ENCODE data around the gene COL15A1.

Gene COL15A1

GRCh38 chr9:99030610-99031109 lies 87.0 kb downstream of the COL15A1 start:
- no peak overlapping the region for H3K4me3 Mint-ChIP-seq
- no peak overlapping the region for H3K27ac Mint-ChIP-seq
- no peaks in the 10 kb centered on the region for H3K9me3 Mint-ChIP-seq

GRCh38 chr9:99031319-99031718 lies 87.6 kb downstream of the COL15A1 start:
- H3K4me1 Mint-ChIP-seq = peaks cover 33% of the 10 kb centered on the region
- no peak overlapping the region for H3K27ac Mint-ChIP-seq
- peaks cover 9% of the 10 kb centered on the region for H3K27me3 Mint-ChIP-seq
- H3K9me3 Mint-ChIP-seq = no peaks in the 10 kb centered on the region
- no peak for ATAC-seq
- no peak for DNase-seq
- H3K4me3 Mint-ChIP-seq = no peak overlapping the region

More at GRCh38 chr9:99030610-99031109, 87.0 kb downstream of the COL15A1 start:
- ATAC-seq (no peak), DNase-seq (no peak)
- H3K4me1 Mint-ChIP-seq = peaks cover 32% of the 10 kb centered on the region
- H3K27me3 Mint-ChIP-seq = peaks cover 6% of the 10 kb centered on the region

GRCh38 chr9:99031994-99032393 lies 88.3 kb downstream of the COL15A1 start:
- no peak overlapping the region for H3K27ac Mint-ChIP-seq

GRCh38 chr9:99034149-99034548 lies 90.4 kb downstream of the COL15A1 start:
- Mint-ChIP-seq H3K9me3 (no peaks in the 10 kb centered on the region), H3K27me3 (peaks cover 9% of the 10 kb centered on the region), H3K4me3 (no peak overlapping the region), H3K27ac (no peak overlapping the region), H3K4me1 (peaks cover 22% of the 10 kb centered on the region)
- DNase-seq = no peak
- ATAC-seq = no peak

More at GRCh38 chr9:99031994-99032393, 88.3 kb downstream of the COL15A1 start:
- H3K4me3 Mint-ChIP-seq = no peak overlapping the region
- H3K27me3 Mint-ChIP-seq = peaks cover 9% of the 10 kb centered on the region
- H3K9me3 Mint-ChIP-seq = no peaks in the 10 kb centered on the region
- DNase-seq (no peak), ATAC-seq (no peak)
- peaks cover 26% of the 10 kb centered on the region for H3K4me1 Mint-ChIP-seq

GRCh38 chr9:99035313-99035712 lies 91.6 kb downstream of the COL15A1 start:
- Mint-ChIP-seq H3K9me3 (no peaks in the 10 kb centered on the region), H3K27me3 (peaks cover 9% of the 10 kb centered on the region), H3K27ac (no peak overlapping the region), H3K4me1 (peaks cover 33% of the 10 kb centered on the region), H3K4me3 (no peak overlapping the region)
- ATAC-seq (no peak), DNase-seq (no peak)

- no peak overlapping the region for H3K27ac Mint-ChIP-seq
- H3K4me3 Mint-ChIP-seq = no peak overlapping the region
- H3K27me3 Mint-ChIP-seq = peaks cover 9% of the 10 kb centered on the region
- H3K9me3 Mint-ChIP-seq = no peaks in the 10 kb centered on the region
- peaks cover 47% of the 10 kb centered on the region for H3K4me1 Mint-ChIP-seq
- DNase-seq (no peak), ATAC-seq (no peak)
Observed at GRCh38 chr9:99037769-99038483, 94.2 kb downstream of the COL15A1 start.

GRCh38 chr9:99038484-99038820 lies 94.7 kb downstream of the COL15A1 start:
- ATAC-seq = no peak
- Mint-ChIP-seq H3K27ac (no peak overlapping the region), H3K9me3 (no peaks in the 10 kb centered on the region), H3K4me3 (no peak overlapping the region), H3K27me3 (peaks cover 9% of the 10 kb centered on the region), H3K4me1 (peaks cover 47% of the 10 kb centered on the region)
- DNase-seq = no peak

- Mint-ChIP-seq H3K27ac (peak overlapping the region in 1 of 2 donors; percentile 6), H3K4me3 (no peak overlapping the region), H3K27me3 (peaks cover 9% of the 10 kb centered on the region), H3K4me1 (peaks cover 39% of the 10 kb centered on the region), H3K9me3 (peaks cover 5 to 9% of the 10 kb centered on the region in 2 donors)
- ATAC-seq (no peak), DNase-seq (no peak)
Observed at GRCh38 chr9:99039505-99040182, 95.9 kb downstream of the COL15A1 start.

- peaks cover 5% of the 10 kb centered on the region for H3K27me3 Mint-ChIP-seq
- H3K4me1 Mint-ChIP-seq = peaks cover 38% of the 10 kb centered on the region
- H3K9me3 Mint-ChIP-seq = peaks cover 5 to 17% of the 10 kb centered on the region in 2 donors
- DNase-seq (no peak), ATAC-seq (no peak)
- no peak overlapping the region for H3K4me3 Mint-ChIP-seq
- peak overlapping the region in 1 of 2 donors; percentile 20 for H3K27ac Mint-ChIP-seq
Observed at GRCh38 chr9:99040251-99040900, 96.7 kb downstream of the COL15A1 start.

- Mint-ChIP-seq H3K9me3 (peaks cover 5 to 19% of the 10 kb centered on the region in 2 donors), H3K27me3 (no peaks in the 10 kb centered on the region), H3K4me1 (peaks cover 36% of the 10 kb centered on the region), H3K27ac (no peak overlapping the region), H3K4me3 (no peak overlapping the region)
- ATAC-seq (no peak), DNase-seq (no peak)
Observed at GRCh38 chr9:99040911-99041582, 97.3 kb downstream of the COL15A1 start.

- DNase-seq = no peak
- Mint-ChIP-seq H3K27ac (no peak overlapping the region), H3K4me1 (peaks cover 40% of the 10 kb centered on the region), H3K27me3 (no peaks in the 10 kb centered on the region), H3K9me3 (peaks cover 5 to 19% of the 10 kb centered on the region in 2 donors), H3K4me3 (no peak overlapping the region)
- no peak for ATAC-seq
Observed at GRCh38 chr9:99041618-99042017, 97.9 kb downstream of the COL15A1 start.

- H3K27me3 Mint-ChIP-seq = no peaks in the 10 kb centered on the region
- H3K4me3 Mint-ChIP-seq = no peak overlapping the region
- ATAC-seq (no peak), DNase-seq (no peak)
- H3K4me1 Mint-ChIP-seq = peaks cover 46% of the 10 kb centered on the region
- H3K9me3 Mint-ChIP-seq = peaks cover 5 to 19% of the 10 kb centered on the region in 2 donors
- no peak overlapping the region for H3K27ac Mint-ChIP-seq
Observed at GRCh38 chr9:99042620-99043019, 98.9 kb downstream of the COL15A1 start.

GRCh38 chr9:99044827-99045226 lies 101.1 kb downstream of the COL15A1 start:
- Mint-ChIP-seq H3K4me3 (no peak overlapping the region), H3K9me3 (peaks cover 5 to 19% of the 10 kb centered on the region in 2 donors), H3K4me1 (peaks cover 46% of the 10 kb centered on the region), H3K27me3 (no peaks in the 10 kb centered on the region), H3K27ac (no peak overlapping the region)
- ATAC-seq (no peak), DNase-seq (no peak)

- H3K27ac Mint-ChIP-seq = no peak overlapping the region
- H3K27me3 Mint-ChIP-seq = no peaks in the 10 kb centered on the region
- H3K4me3 Mint-ChIP-seq = no peak overlapping the region
- H3K9me3 Mint-ChIP-seq = peaks cover 5 to 19% of the 10 kb centered on the region in 2 donors
- DNase-seq = no peak
- no peak for ATAC-seq
- peaks cover 40% of the 10 kb centered on the region for H3K4me1 Mint-ChIP-seq
Observed at GRCh38 chr9:99046068-99046467, 102.4 kb downstream of the COL15A1 start.

- Mint-ChIP-seq H3K9me3 (peaks cover 5 to 19% of the 10 kb centered on the region in 2 donors), H3K4me1 (peaks cover 34% of the 10 kb centered on the region), H3K27ac (peak overlapping the region in 1 of 2 donors; percentile 79), H3K4me3 (no peak overlapping the region), H3K27me3 (no peaks in the 10 kb centered on the region)
- DNase-seq (no peak), ATAC-seq (no peak)
Observed at GRCh38 chr9:99046542-99047071, 102.9 kb downstream of the COL15A1 start.

Measured in stimulated activated naive CD8-positive, alpha-beta T cell treated with anti-CD3 and anti-CD28 coated beads, Interleukin-15, amount 100 ng/mL, for 72 hours (primary cell).